ENCODE measurements around the gene THAP12. TPM values are rescaled to one million over a fixed set of nuclear protein-coding genes. Genes with fewer than 3 reads are reported as not detected.

The THAP12 gene
- polyA plus RNA-seq, 1 donor (not counting 4 experiments of a cell fraction or from before 2014, with no cell fraction given): 49.8 TPM

- no peak for FAIRE-seq
These were observed 32.6 kb downstream of the THAP12 start for GRCh38 chr11:76348348-76348747.

GRCh38 chr11:76347466-76347865 is 33.5 kb downstream of the THAP12 start:
- no peak for TF ChIP-seq CTCF (optimal IDR thresholded peaks at IDR 0.05 in 1 of 3, IDR thresholded peaks at IDR 0.05 in 1 of 3, conservative IDR thresholded peaks at IDR 0.05 in 1 of 3; ENCODE audit: extremely low read depth in 1 of 3, insufficient read depth in 2 of 3, low read length in 3 of 3)
- TF ChIP-seq EZH2 (IDR thresholded peaks at IDR 0.05; ENCODE audit: low read length): no peak
- dilution Hi-C loops (cut with MboI; ENCODE audit: extremely low pct_ligation_motif_present, low sequenced_read_pairs): no loop called here

More at GRCh38 chr11:76348348-76348747, 32.6 kb downstream of the THAP12 start:
- H4K20me1 ChIP-seq (ENCODE audit: control insufficient read depth, extremely low read depth, insufficient read depth, low read length): no peaks in the 10 kb centered on the region
- no peaks in the 10 kb centered on the region for H3K36me3 ChIP-seq (ENCODE audit: control insufficient read depth in 2 of 2, extremely low read depth in 1 of 2, insufficient read depth in 2 of 2, low read length in 2 of 2)
- dilution Hi-C loops (cut with MboI; ENCODE audit: extremely low pct_ligation_motif_present, low sequenced_read_pairs): no loop called here
- H2AFZ ChIP-seq (ENCODE audit: control insufficient read depth, low read length): no peak overlapping the region
- no peaks in the 10 kb centered on the region for H3K9me3 ChIP-seq (ENCODE audit: control insufficient read depth, low read depth, low read length)
- no peaks in the 10 kb centered on the region for H3K4me1 ChIP-seq (ENCODE audit: control insufficient read depth, extremely low read depth, insufficient read depth, low read length)
- no peak for TF ChIP-seq EZH2 (IDR thresholded peaks at IDR 0.05; ENCODE audit: low read length)
- TF ChIP-seq CTCF (optimal IDR thresholded peaks at IDR 0.05 in 1 of 3, IDR thresholded peaks at IDR 0.05 in 1 of 3, conservative IDR thresholded peaks at IDR 0.05 in 1 of 3; ENCODE audit: extremely low read depth in 1 of 3, insufficient read depth in 2 of 3, low read length in 3 of 3): no peak
- H3K4me3 ChIP-seq (ENCODE audit: control insufficient read depth in 2 of 3, extremely low read depth in 1 of 3, insufficient read depth in 2 of 3, low read depth in 1 of 3, low read length in 3 of 3): no peak overlapping the region
- H3K4me2 ChIP-seq (ENCODE audit: control insufficient read depth, extremely low read depth, insufficient read depth, low read depth, low read length): no peak overlapping the region
- no peaks in the 10 kb centered on the region for H3K27me3 ChIP-seq (ENCODE audit: control insufficient read depth, extremely low read depth, insufficient read depth, low read length)
- no peak overlapping the region for H3K27ac ChIP-seq (ENCODE audit: control insufficient read depth, insufficient read depth, low read length)
- no peak for DNase-seq (ENCODE audit: low read depth, low spot score)
- no peaks in the 10 kb centered on the region for H3K79me2 ChIP-seq (ENCODE audit: control insufficient read depth, insufficient read depth, low read length)
- H3K9ac ChIP-seq (ENCODE audit: control insufficient read depth, extremely low read depth, insufficient read depth, low read length): no peak overlapping the region
- no peaks in the 10 kb centered on the region for H3K9me1 ChIP-seq (ENCODE audit: control insufficient read depth, extremely low read depth, insufficient read depth, low read length)

More at GRCh38 chr11:76347466-76347865, 33.5 kb downstream of the THAP12 start:
- H3K9me1 ChIP-seq (ENCODE audit: control insufficient read depth, extremely low read depth, insufficient read depth, low read length): no peaks in the 10 kb centered on the region
- H3K79me2 ChIP-seq (ENCODE audit: control insufficient read depth, insufficient read depth, low read length): no peaks in the 10 kb centered on the region
- no peak overlapping the region for H3K4me2 ChIP-seq (ENCODE audit: control insufficient read depth, extremely low read depth, insufficient read depth, low read depth, low read length)
- no peak overlapping the region for H2AFZ ChIP-seq (ENCODE audit: control insufficient read depth, low read length)
- H3K9me3 ChIP-seq (ENCODE audit: control insufficient read depth, low read depth, low read length): no peaks in the 10 kb centered on the region
- DNase-seq (ENCODE audit: low read depth, low spot score) (no peak), FAIRE-seq (no peak)
- H3K9ac ChIP-seq (ENCODE audit: control insufficient read depth, extremely low read depth, insufficient read depth, low read length): no peak overlapping the region
- no peaks in the 10 kb centered on the region for H3K27me3 ChIP-seq (ENCODE audit: control insufficient read depth, extremely low read depth, insufficient read depth, low read length)
- no peaks in the 10 kb centered on the region for H3K36me3 ChIP-seq (ENCODE audit: control insufficient read depth in 2 of 2, extremely low read depth in 1 of 2, insufficient read depth in 2 of 2, low read length in 2 of 2)
- no peaks in the 10 kb centered on the region for H3K4me1 ChIP-seq (ENCODE audit: control insufficient read depth, extremely low read depth, insufficient read depth, low read length)
- no peak overlapping the region for H3K27ac ChIP-seq (ENCODE audit: control insufficient read depth, insufficient read depth, low read length)
- no peak overlapping the region for H3K4me3 ChIP-seq (ENCODE audit: control insufficient read depth in 2 of 3, extremely low read depth in 1 of 3, insufficient read depth in 2 of 3, low read depth in 1 of 3, low read length in 3 of 3)
- no peaks in the 10 kb centered on the region for H4K20me1 ChIP-seq (ENCODE audit: control insufficient read depth, extremely low read depth, insufficient read depth, low read length)

Measured in keratinocyte (primary cell).